K562 (cell line): Measurements from ENCODE around the gene CENPB. TPM values are rescaled to one million over a fixed set of nuclear protein-coding genes. Genes with fewer than 3 reads are reported as not detected.
A peak's percentile ranks its signal among the peaks of the same experiment; 100 is the strongest.

Experiments
- COPS2 ChIP-seq: fragments of 450-650 bp; conservative IDR thresholded peaks from 2 replicates; pipeline ENCODE4 v1.6.1; 2016; ENCODE audit warnings: mild to moderate bottlenecking, moderate library complexity
- EHMT2 ChIP-seq: fragments of 450-650 bp; IDR thresholded peaks from 2 replicates; pipeline ENCODE4 v1.6.1; 2018; ENCODE audit warnings: antibody characterized with exemption
- RFX5 ChIP-seq: IDR thresholded peaks from 2 replicates; pipeline ENCODE4 v1.6.1; 2011; ENCODE audit warnings: low read depth, mild to moderate bottlenecking, improper control_type of control experiment, low read length
- ZC3H8 ChIP-seq: fragments of 450-650 bp; IDR thresholded peaks from 2 replicates; pipeline ENCODE4 v1.6.1; 2017
- ZFP30 ChIP-seq: fragments of 250-450 bp; sonication (Bioruptor Pico); IDR thresholded peaks from 2 replicates; pipeline ENCODE4 v1.8.0; 2022; ENCODE audit warnings: moderate library complexity, mild to moderate bottlenecking, inconsistent platforms, borderline replicate concordance
- ZFPM2 ChIP-seq: fragments of 250-450 bp; sonication (Bioruptor Pico); IDR thresholded peaks from 2 replicates; pipeline ENCODE4 v1.5.1; 2022; ENCODE audit warnings: mild to moderate bottlenecking
- ZNF134 ChIP-seq: fragments of 250-450 bp; sonication (Bioruptor Pico); conservative IDR thresholded peaks from 2 replicates; pipeline ENCODE4 v1.4.0; 2020
- ZNF24 ChIP-seq: fragments of 450-650 bp; IDR thresholded peaks from 2 replicates; pipeline ENCODE4 v1.6.1; 2016
- polyA plus RNA-seq, 8 experiments: library from polyadenylated mRNA; depleted of rRNA in 4 of 8; stranded (reverse) in 5 of 8; unstranded in 3 of 8; fragments of >200 nt; fragmentation: Nextera tagmentation in 2 of 8; fragmentation: Illumina TruSeq in 1 of 8; extraction: Ambion mirVana in 2 of 8; extraction: Trizol in 1 of 8; gene quantifications; 2 replicates each; pipeline versions ENCODE4 v1.2.1 to v1.2.3, GENCODE V29; 2011 to 2014; ENCODE audit warnings: inconsistent platforms in 1 of 8, missing spikeins in 1 of 8
- total RNA-seq, 7 experiments: library from RNA; depleted of rRNA in 6 of 7; stranded (reverse); fragments of >200 nt in 6 of 7; fragmentation: Illumina TruSeq in 2 of 7; extraction: Trizol in 2 of 7; gene quantifications; 2 replicates each; pipeline versions ENCODE4 v1.2.1 to v1.2.3, GENCODE V29; 2011 to 2021; ENCODE audit warnings: low replicate concordance in 1 of 7
- TF ChIP-seq, protein P1 (sequence below), 2 experiments: fragments of 450-650 bp; formaldehyde crosslinking in 1 of 2; IDR thresholded peaks; 2 replicates each; pipeline versions ENCODE4 v1.4.0 to v1.6.1; 2014 to 2020; ENCODE audit warnings: mild to moderate bottlenecking in 2 of 2, borderline replicate concordance in 1 of 2, low read depth in 1 of 2
- TF ChIP-seq, protein P2 (sequence below): fragments of 450-650 bp; IDR thresholded peaks from 2 replicates; pipeline ENCODE4 v1.6.1; 2017; ENCODE audit warnings: antibody characterized with exemption, mild to moderate bottlenecking

Gene CENPB
- total and polyA plus RNA-seq, 9 of the 15 experiments (the other 6 are each of a cell fraction or from before 2014, with no cell fraction given), result 0.17 to 70.8 (median 24.9) TPM

DNA sequence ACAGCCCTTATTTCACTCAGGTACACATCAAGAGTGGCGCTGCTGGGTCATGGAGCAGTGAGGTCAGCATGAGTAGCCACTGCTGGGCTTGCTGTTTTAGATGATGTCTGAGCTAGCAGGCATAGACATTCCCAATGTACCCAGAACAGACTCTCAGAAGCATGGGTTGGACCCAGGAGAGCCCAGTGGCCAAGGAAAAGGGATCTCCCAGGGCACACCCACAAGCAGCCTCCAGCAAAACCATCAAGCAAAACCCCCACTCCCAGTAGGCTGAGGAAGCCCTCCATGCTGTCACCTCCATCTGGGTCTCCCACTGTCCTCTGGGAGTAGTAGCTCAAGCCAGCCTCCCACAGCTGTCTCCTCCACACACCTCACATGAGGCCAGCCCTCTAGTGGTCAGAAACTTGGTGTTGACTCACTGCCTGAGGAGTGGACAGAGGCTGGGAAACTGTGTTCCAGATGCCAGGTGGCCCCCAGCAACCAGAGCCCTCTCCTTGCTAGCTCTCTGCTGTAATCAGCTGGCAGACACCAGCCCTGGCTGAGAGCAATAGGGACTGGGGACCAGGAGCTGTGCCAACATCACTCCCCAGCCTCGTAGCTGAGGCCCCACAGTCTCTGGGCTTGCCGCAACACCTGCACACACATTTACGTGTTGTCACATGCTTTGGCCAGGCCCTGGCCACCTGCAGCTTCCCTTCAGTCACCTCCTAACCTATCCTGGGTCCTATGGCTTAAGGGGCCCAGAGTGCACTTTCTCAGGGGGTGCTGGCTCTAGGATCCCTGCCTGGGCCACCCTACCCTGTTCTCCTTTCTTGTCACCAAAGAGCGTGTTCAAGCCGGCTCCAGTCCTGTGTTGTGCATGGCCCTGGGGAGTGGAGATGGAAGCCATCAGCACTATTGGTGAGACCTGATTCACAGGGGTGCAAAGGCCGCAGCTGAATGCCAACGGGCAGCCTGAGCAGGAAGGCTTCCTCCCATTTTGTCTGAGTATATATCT lies 31.9 kb upstream of the CENPB start (continued):
- TF ChIP-seq, protein P1, sequence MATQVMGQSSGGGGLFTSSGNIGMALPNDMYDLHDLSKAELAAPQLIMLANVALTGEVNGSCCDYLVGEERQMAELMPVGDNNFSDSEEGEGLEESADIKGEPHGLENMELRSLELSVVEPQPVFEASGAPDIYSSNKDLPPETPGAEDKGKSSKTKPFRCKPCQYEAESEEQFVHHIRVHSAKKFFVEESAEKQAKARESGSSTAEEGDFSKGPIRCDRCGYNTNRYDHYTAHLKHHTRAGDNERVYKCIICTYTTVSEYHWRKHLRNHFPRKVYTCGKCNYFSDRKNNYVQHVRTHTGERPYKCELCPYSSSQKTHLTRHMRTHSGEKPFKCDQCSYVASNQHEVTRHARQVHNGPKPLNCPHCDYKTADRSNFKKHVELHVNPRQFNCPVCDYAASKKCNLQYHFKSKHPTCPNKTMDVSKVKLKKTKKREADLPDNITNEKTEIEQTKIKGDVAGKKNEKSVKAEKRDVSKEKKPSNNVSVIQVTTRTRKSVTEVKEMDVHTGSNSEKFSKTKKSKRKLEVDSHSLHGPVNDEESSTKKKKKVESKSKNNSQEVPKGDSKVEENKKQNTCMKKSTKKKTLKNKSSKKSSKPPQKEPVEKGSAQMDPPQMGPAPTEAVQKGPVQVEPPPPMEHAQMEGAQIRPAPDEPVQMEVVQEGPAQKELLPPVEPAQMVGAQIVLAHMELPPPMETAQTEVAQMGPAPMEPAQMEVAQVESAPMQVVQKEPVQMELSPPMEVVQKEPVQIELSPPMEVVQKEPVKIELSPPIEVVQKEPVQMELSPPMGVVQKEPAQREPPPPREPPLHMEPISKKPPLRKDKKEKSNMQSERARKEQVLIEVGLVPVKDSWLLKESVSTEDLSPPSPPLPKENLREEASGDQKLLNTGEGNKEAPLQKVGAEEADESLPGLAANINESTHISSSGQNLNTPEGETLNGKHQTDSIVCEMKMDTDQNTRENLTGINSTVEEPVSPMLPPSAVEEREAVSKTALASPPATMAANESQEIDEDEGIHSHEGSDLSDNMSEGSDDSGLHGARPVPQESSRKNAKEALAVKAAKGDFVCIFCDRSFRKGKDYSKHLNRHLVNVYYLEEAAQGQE (IDR thresholded peaks at IDR 0.05; ENCODE audit: borderline replicate concordance), result peak; percentile 57; the same call in 1 of the 2 replicates
- TF ChIP-seq, protein P1 (CRISPR knock-in tag; IDR thresholded peaks at IDR 0.05; ENCODE audit: low read depth), result no peak
- TF ChIP-seq COPS2 (no peak), ZNF134 (CRISPR knock-in tag) (no peak), ZFPM2 (CRISPR knock-in tag) (no peak), RFX5 (no peak), ZFP30 (CRISPR knock-in tag) (no peak), ZC3H8 (no peak), ZNF24 (no peak), EHMT2 (peak; percentile 37; the same call in 1 of the 2 replicates)
- TF ChIP-seq, protein P2, sequence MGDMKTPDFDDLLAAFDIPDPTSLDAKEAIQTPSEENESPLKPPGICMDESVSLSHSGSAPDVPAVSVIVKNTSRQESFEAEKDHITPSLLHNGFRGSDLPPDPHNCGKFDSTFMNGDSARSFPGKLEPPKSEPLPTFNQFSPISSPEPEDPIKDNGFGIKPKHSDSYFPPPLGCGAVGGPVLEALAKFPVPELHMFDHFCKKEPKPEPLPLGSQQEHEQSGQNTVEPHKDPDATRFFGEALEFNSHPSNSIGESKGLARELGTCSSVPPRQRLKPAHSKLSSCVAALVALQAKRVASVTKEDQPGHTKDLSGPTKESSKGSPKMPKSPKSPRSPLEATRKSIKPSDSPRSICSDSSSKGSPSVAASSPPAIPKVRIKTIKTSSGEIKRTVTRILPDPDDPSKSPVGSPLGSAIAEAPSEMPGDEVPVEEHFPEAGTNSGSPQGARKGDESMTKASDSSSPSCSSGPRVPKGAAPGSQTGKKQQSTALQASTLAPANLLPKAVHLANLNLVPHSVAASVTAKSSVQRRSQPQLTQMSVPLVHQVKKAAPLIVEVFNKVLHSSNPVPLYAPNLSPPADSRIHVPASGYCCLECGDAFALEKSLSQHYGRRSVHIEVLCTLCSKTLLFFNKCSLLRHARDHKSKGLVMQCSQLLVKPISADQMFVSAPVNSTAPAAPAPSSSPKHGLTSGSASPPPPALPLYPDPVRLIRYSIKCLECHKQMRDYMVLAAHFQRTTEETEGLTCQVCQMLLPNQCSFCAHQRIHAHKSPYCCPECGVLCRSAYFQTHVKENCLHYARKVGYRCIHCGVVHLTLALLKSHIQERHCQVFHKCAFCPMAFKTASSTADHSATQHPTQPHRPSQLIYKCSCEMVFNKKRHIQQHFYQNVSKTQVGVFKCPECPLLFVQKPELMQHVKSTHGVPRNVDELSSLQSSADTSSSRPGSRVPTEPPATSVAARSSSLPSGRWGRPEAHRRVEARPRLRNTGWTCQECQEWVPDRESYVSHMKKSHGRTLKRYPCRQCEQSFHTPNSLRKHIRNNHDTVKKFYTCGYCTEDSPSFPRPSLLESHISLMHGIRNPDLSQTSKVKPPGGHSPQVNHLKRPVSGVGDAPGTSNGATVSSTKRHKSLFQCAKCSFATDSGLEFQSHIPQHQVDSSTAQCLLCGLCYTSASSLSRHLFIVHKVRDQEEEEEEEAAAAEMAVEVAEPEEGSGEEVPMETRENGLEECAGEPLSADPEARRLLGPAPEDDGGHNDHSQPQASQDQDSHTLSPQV, result peak; percentile 83
